ENCODE data around the gene SLC22A23.

DNA sequence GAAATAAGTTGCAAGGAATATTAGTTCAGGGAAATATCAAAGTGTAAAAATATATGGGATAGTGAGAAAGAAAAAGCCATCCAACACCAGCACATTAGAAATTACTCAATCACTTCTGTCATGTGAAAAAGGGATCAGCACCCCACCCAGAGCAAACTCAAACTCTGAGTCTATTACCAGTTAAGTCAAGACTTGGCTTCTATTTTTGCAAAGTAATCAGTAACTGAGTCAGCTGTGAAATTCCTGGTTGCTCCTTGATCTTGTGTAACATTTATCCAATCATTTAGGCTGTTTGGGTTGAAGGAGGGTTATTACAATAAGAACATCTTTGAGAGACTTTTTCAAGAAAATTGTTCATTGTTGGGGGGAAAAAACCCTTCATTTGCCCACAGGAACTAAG, 51.2 kb downstream of the SLC22A23 start:
- TF ChIP-seq, protein P1, sequence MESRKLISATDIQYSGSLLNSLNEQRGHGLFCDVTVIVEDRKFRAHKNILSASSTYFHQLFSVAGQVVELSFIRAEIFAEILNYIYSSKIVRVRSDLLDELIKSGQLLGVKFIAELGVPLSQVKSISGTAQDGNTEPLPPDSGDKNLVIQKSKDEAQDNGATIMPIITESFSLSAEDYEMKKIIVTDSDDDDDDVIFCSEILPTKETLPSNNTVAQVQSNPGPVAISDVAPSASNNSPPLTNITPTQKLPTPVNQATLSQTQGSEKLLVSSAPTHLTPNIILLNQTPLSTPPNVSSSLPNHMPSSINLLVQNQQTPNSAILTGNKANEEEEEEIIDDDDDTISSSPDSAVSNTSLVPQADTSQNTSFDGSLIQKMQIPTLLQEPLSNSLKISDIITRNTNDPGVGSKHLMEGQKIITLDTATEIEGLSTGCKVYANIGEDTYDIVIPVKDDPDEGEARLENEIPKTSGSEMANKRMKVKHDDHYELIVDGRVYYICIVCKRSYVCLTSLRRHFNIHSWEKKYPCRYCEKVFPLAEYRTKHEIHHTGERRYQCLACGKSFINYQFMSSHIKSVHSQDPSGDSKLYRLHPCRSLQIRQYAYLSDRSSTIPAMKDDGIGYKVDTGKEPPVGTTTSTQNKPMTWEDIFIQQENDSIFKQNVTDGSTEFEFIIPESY (IDR thresholded peaks at IDR 0.05) = peak; percentile 47
- no peak for TF ChIP-seq YY1 (IDR thresholded peaks at IDR 0.05)
- peak; percentile 56 for TF ChIP-seq SP1 (IDR thresholded peaks at IDR 0.05)
